NCI-H2227 treated with DMSO at 0.1 percent for 48 hours (cell line): ENCODE measurements around the gene LOXHD1.

Experiments
- DNase-seq: peaks from one replicate; lab custom pipeline; 2025; lab: John Stamatoyannopoulos, UW

The LOXHD1 gene

GRCh38 chr18:46577546-46577945 lies 79.5 kb downstream of the LOXHD1 start:
- DNase-seq, result no peak

- no peak for DNase-seq
Observed at GRCh38 chr18:46575851-46576250, 81.2 kb downstream of the LOXHD1 start.

- no peak for DNase-seq
Observed at GRCh38 chr18:46574743-46575115, 82.3 kb downstream of the LOXHD1 start.

- DNase-seq, result no peak
Observed at GRCh38 chr18:46574000-46574742, 82.8 kb downstream of the LOXHD1 start.

GRCh38 chr18:46573156-46573555 lies 83.9 kb downstream of the LOXHD1 start:
- DNase-seq, result no peak

GRCh38 chr18:46571756-46572155 lies 85.3 kb downstream of the LOXHD1 start:
- no peak for DNase-seq

- no peak for DNase-seq
Observed at GRCh38 chr18:46570666-46571065, 86.4 kb downstream of the LOXHD1 start.

GRCh38 chr18:46570134-46570533 lies 86.9 kb downstream of the LOXHD1 start:
- DNase-seq, result no peak

- DNase-seq, result no peak
Observed at GRCh38 chr18:46569211-46569610, 87.8 kb downstream of the LOXHD1 start.

- DNase-seq, result no peak
Observed at GRCh38 chr18:46567196-46567595, 89.8 kb downstream of the LOXHD1 start.

- DNase-seq, result no peak
Observed at GRCh38 chr18:46566111-46566510, 90.9 kb downstream of the LOXHD1 start.

GRCh38 chr18:46565256-46565655 lies 91.8 kb downstream of the LOXHD1 start:
- DNase-seq, result no peak

GRCh38 chr18:46563317-46563716 lies 93.7 kb downstream of the LOXHD1 start:
- DNase-seq, result no peak

GRCh38 chr18:46562674-46563192 lies 94.3 kb downstream of the LOXHD1 start:
- no peak for DNase-seq

- no peak for DNase-seq
Observed at GRCh38 chr18:46560671-46561045, 96.4 kb downstream of the LOXHD1 start.

GRCh38 chr18:46559946-46560670 lies 96.9 kb downstream of the LOXHD1 start:
- no peak for DNase-seq

GRCh38 chr18:46559296-46559695 lies 97.7 kb downstream of the LOXHD1 start:
- no peak for DNase-seq

GRCh38 chr18:46556590-46557206 lies 100.3 kb downstream of the LOXHD1 start:
- DNase-seq, result no peak

- DNase-seq, result no peak
Observed at GRCh38 chr18:46555724-46556123, 101.3 kb downstream of the LOXHD1 start.

- DNase-seq, result no peak
Observed at GRCh38 chr18:46555213-46555612, 101.8 kb downstream of the LOXHD1 start.

- DNase-seq, result no peak
Observed at GRCh38 chr18:46554406-46555080, 102.5 kb downstream of the LOXHD1 start.

- DNase-seq, result no peak
Observed at GRCh38 chr18:46550609-46551008, 106.4 kb downstream of the LOXHD1 start.
